ENCODE data around the gene EEF1AKMT1. TPM values are rescaled to one million over a fixed set of nuclear protein-coding genes. Genes with fewer than 3 reads are reported as not detected.
A peak's percentile ranks its signal among the peaks of the same experiment; 100 is the strongest.

Gene EEF1AKMT1
- total RNA-seq, 2 experiments from 2014 or later = 1.9 to 2.5 TPM

GRCh38 chr13:20702915-20703779 is 70.6 kb downstream of the EEF1AKMT1 start, which contains the start of gene IL17D:
Gene IL17D, plus strand, starts transcription at chr13:20703699. Its CDS starts 303 bp downstream, at chr13:20704002.
- Mint-ChIP-seq H3K27ac (peak within 1 kb of the TSS; percentile 34), H3K9me3 (no peaks in the 10 kb centered on the region), H3K27me3 (peaks cover 42% of the 10 kb centered on the region), H3K36me3 (ENCODE audit: low read depth) (no peaks in the 10 kb centered on the region), H3K4me3 (peak within 1 kb of the TSS; percentile 92), H3K4me1 (ENCODE audit: low read depth) (peaks cover 7% of the 10 kb centered on the region)
- peak within 1 kb of the TSS; percentile 61 for H3K4me3 ChIP-seq (ENCODE audit: low read length)
- peaks cover 14% of the 10 kb centered on the region for H3K4me1 ChIP-seq (ENCODE audit: insufficient read depth, low read length)
- no peak for TF ChIP-seq CTCF (IDR thresholded peaks at IDR 0.05)
- DNase-seq (peak in 10 of 14 experiments; percentile 12 to 60 (median 32)), ATAC-seq (ENCODE audit: poor library complexity) (peak; percentile 19)
- no peaks in the 10 kb centered on the region for H3K9me3 ChIP-seq (ENCODE audit: control insufficient read depth in 1 of 2, insufficient read depth in 1 of 2, low read length in 2 of 2)
- H3K27me3 ChIP-seq (ENCODE audit: control insufficient read depth in 1 of 2, insufficient read depth in 2 of 2, low read length in 2 of 2) = peaks cover 18 to 39% of the 10 kb centered on the region in 2 experiments
- POLR2A ChIA-PET = interaction anchor here (0.5 to 1.7 kb wide), 7 partner anchors 9 to 490 kb away, joined by 3 to 15 read pairs (median 3); partner anchors contain the start of gene EEF1AKMT1
- H3K36me3 ChIP-seq (ENCODE audit: insufficient read depth, low read length) = no peaks in the 10 kb centered on the region
- intact Hi-C loops (cut with DNase I, micrococcal nuclease) = loop anchor here (5.0 to 10.0 kb wide), 4 partner anchors 178 to 592 kb away; partner anchors contain the start of genes CRYL1 (in 1 of the 2) and GJB2 (in 1 of the 2)
- no peak within 1 kb of the TSS for H3K27ac ChIP-seq (ENCODE audit: low read depth in 1 of 2, low read length in 2 of 2)
- CTCF ChIA-PET = interaction anchor here (0.5 to 0.7 kb wide), 3 partner anchors 21 to 589 kb away, joined by 3 to 7 read pairs (median 3); no protein-coding TSS in a partner anchor

DNA sequence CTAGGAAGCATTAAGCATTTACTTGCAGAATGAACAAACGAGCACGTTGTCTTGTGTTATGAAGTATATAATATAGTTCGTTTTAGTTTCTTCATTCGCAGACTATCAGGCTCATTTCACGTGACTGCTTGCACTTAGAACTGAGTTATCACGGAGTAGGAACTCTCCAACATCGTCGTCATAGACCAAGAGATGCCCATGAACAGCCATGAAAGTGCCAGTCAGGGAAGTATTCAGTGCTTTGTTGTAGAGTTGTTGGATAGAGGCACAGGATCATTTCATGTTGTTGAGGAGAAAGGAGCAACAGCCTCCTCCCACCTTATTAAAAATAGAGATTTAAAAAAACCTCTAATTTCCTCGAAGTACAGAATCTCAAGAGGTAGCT is 71.2 kb downstream of the EEF1AKMT1 start:
- Mint-ChIP-seq H3K27ac (peak overlapping the region; percentile 34), H3K4me1 (ENCODE audit: low read depth) (peaks cover 7% of the 10 kb centered on the region), H3K4me3 (peak overlapping the region; percentile 92), H3K9me3 (no peaks in the 10 kb centered on the region), H3K27me3 (peaks cover 46% of the 10 kb centered on the region), H3K36me3 (ENCODE audit: low read depth) (no peaks in the 10 kb centered on the region)
- peaks cover 18 to 39% of the 10 kb centered on the region in 2 experiments for H3K27me3 ChIP-seq (ENCODE audit: control insufficient read depth in 1 of 2, insufficient read depth in 2 of 2, low read length in 2 of 2)
- H3K27ac ChIP-seq (ENCODE audit: low read depth in 1 of 2, low read length in 2 of 2) = no peak overlapping the region
- H3K4me1 ChIP-seq (ENCODE audit: insufficient read depth, low read length) = peaks cover 14% of the 10 kb centered on the region
- POLR2A ChIA-PET = interaction anchor here (0.5 to 1.7 kb wide), 3 partner anchors 9 to 490 kb away, joined by 3 to 4 read pairs (median 3); no protein-coding TSS in a partner anchor
- CTCF ChIA-PET = interaction anchor here (0.5 kb wide), 1 partner anchor 21 kb away, joined by 3 read pairs; no protein-coding TSS in a partner anchor
- intact Hi-C loops (cut with DNase I, micrococcal nuclease) = loop anchor here (5.0 to 10.0 kb wide), 4 partner anchors 178 to 592 kb away; partner anchors contain the start of genes CRYL1 (in 1 of the 2) and GJB2 (in 1 of the 2)
- ATAC-seq (ENCODE audit: poor library complexity) (no peak), DNase-seq (peak in 1 of 14 experiments; percentile 28)
- no peaks in the 10 kb centered on the region for H3K9me3 ChIP-seq (ENCODE audit: control insufficient read depth in 1 of 2, insufficient read depth in 1 of 2, low read length in 2 of 2)
- no peak for TF ChIP-seq CTCF (IDR thresholded peaks at IDR 0.05)
- no peaks in the 10 kb centered on the region for H3K36me3 ChIP-seq (ENCODE audit: insufficient read depth, low read length)
- peak overlapping the region; percentile 61 for H3K4me3 ChIP-seq (ENCODE audit: low read length)

GRCh38 chr13:20701461-20701860 is 72.3 kb downstream of the EEF1AKMT1 start:
- no peaks in the 10 kb centered on the region for H3K9me3 ChIP-seq (ENCODE audit: control insufficient read depth in 1 of 2, insufficient read depth in 1 of 2, low read length in 2 of 2)
- no peaks in the 10 kb centered on the region for H3K9me3 Mint-ChIP-seq
- ChIA-PET POLR2A (interaction anchor here (1.7 kb wide), 1 partner anchor 225 kb away, joined by 4 read pairs; no protein-coding TSS in a partner anchor), CTCF (no interaction called here)
- no peak overlapping the region for H3K4me3 ChIP-seq (ENCODE audit: low read length)
- peaks cover 55% of the 10 kb centered on the region for H3K27me3 Mint-ChIP-seq
- peaks cover 18 to 39% of the 10 kb centered on the region in 2 experiments for H3K27me3 ChIP-seq (ENCODE audit: control insufficient read depth in 1 of 2, insufficient read depth in 2 of 2, low read length in 2 of 2)
- no peak overlapping the region for H3K27ac ChIP-seq (ENCODE audit: low read depth in 1 of 2, low read length in 2 of 2)
- peaks cover 14% of the 10 kb centered on the region for H3K4me1 ChIP-seq (ENCODE audit: insufficient read depth, low read length)
- DNase-seq (no peak), ATAC-seq (ENCODE audit: poor library complexity) (no peak)
- H3K36me3 Mint-ChIP-seq (ENCODE audit: low read depth) = no peaks in the 10 kb centered on the region
- no peak overlapping the region for H3K27ac Mint-ChIP-seq
- intact Hi-C loops (cut with DNase I, micrococcal nuclease) = loop anchor here (5.0 to 10.0 kb wide), 4 partner anchors 177 to 593 kb away; partner anchors contain the start of genes CRYL1 (in 1 of the 2) and GJB2 (in 1 of the 2)
- no peaks in the 10 kb centered on the region for H3K36me3 ChIP-seq (ENCODE audit: insufficient read depth, low read length)
- TF ChIP-seq CTCF (IDR thresholded peaks at IDR 0.05) = no peak
- H3K4me1 Mint-ChIP-seq (ENCODE audit: low read depth) = peaks cover 7% of the 10 kb centered on the region
- no peak overlapping the region for H3K4me3 Mint-ChIP-seq
